Measurements from ENCODE around the gene LENG8.

- TF ChIP-seq E2F4 (IDR thresholded peaks at IDR 0.05; ENCODE audit: low read depth, low read length) = no peak
- no peak for TF ChIP-seq NR2C2 (IDR thresholded peaks at IDR 0.05; ENCODE audit: borderline replicate concordance, control insufficient read depth, insufficient read length, low read depth)
- TF ChIP-seq ZBTB33 (IDR thresholded peaks at IDR 0.05) = no peak
- TF ChIP-seq BCL11A (IDR thresholded peaks at IDR 0.05; ENCODE audit: low read depth, low read length) = no peak
- TF ChIP-seq RAD51 (IDR thresholded peaks at IDR 0.05) = no peak
- no peak for TF ChIP-seq MXI1 (IDR thresholded peaks at IDR 0.05; ENCODE audit: low read depth, low read length)
Measured at GRCh38 chr19:54432144-54432738, 16.8 kb upstream of the LENG8 start.

Data from GM12878 (cell line).